GF-D8 (cell line): ENCODE results near the gene ZDHHC16.

ENCODE experiments used
- DNase-seq: peaks from one replicate; lab custom pipeline; 2025; lab: John Stamatoyannopoulos, UW

Gene ZDHHC16

DNA sequence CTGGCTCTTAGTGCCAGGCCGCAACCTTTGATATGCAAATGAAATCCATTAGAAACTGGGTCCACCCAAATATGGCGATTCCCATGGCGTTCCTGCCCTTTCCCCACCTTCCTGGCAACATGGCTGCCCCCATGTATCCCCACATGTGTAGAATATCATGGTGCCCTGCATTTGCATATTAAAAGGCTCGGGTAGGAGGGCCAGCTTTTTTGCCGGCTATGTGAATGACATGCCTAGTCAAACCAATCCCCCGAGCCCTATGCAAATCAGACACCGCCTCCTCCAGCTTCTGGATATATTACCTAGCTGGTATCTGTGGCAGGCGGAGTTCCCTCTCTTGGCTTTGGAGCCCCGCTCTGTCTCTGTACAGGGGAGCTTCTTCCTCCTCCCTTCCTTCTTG is 34.0 kb downstream of the ZDHHC16 start:
- no peak for DNase-seq

DNA sequence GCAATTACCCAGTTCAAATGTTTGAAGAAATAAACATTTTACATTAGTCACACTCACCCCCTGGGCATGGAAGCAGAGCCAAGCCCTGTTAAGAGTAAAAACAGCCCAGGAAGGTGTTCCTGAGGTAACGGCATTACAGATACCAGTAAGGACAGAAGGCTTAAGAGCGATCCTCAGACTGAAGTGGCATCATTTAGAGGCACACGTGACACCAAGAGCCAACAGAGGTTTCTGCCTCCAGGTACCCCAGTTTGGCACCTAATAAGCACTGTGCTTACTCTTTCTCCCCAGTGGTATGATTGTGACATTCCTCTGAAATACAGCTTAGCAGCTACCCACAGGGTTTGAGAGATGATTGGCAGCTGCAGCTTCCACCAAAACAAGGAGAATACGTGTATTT is 35.1 kb downstream of the ZDHHC16 start:
- DNase-seq = no peak

DNA sequence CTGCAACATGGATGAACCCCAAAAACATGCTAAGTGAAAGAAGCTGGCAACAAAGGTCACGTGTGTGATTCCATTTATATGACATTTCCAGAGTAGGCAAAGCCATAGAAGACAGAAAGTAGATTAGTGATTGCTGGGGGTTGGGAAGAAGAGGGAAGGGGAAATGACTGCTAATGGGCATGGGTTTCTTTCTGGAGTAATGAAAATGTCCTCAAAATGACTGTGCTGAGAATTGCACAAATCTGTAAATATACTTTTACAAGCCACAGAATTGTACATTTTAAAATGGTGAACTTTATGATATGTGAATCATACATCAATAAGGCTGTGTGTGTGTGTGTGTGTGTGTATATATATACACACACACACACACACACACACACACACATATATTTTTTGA is 36.4 kb downstream of the ZDHHC16 start:
- DNase-seq = no peak

DNA sequence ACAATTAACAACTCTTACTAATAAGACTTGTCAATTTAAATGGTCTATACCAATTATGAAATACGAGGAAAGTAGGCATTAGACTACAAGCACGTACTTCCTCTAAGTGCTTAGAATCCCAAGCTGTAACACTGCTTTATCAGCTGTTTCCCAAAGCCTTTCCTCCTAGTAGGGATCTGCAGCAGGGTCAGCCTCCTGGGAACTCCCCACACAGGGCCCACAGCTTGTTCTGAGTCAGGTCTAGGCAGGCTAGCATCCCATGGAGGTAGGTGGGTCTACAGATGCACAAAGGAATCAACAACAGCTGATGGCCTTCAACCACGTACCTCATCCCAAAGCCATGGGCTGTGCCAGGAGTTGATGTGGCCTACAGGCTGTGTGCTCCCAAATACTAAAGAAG is 37.5 kb downstream of the ZDHHC16 start:
- no peak for DNase-seq

DNA sequence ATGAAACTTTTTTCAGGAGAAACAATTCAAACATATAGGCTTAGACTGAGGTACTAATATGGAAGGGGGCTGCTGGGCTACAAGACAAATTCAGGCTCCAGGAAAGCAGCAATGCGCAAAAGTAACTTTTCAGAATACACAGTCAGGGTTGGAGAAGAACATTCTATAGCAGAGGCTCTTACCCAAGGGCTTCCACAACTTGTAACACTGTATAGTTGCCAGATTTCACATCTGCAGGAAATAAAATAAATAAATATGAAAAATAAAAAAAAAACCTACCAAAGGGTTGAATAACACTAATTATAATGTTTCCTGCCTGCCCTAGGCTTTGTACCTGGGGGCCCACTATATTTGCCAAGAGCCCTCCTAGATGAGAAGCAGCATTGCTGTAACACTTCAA is 37.9 kb downstream of the ZDHHC16 start:
- DNase-seq = no peak

DNA sequence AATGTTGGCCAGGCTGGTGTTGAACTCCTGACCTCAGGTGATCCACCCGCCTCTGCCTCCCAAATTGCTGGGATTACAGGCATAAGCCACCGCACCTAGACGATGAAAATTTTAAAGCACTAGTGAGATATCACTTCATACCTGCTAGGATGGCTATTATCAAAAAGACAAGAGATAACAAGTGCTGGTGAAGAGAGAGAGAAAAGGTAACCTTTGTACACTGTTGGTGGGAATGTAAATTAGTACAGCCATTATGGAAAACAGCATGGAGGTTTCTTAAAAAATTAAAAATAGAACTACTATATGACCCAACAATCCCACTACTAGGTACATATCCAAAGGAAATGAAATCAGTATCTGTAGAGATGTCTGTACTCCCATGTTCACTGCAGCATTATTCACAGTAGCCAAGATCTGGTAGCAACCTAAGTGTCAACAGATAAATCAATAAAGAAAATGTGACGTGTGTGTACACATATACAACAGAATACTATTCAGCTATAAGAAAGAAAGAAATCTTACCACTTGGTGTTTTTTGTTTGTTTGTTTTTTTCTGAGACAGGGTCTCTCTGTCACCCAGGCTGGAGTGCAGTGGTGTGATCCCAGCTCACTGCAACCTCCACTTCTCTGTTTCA is 39.8 kb downstream of the ZDHHC16 start:
- no peak for DNase-seq

DNA sequence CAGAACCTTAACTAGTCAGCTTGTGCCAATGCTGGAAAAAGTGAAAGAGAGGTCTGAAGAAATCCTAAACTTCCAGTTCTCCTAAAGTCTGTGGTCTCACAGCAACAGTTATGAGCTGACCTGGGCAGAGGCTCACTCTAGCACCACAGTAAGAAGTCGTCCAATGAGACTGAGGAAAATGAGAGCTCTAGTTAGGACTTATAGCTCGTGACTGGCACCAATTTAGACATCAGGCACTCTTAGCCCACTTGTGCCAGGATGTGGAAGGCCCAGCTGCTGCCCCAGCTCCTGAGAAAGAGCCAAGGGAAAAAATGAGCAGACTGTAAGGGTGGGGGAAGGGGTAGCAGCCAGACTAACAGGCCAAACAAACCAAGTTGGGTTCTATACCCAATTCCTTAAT is 44.6 kb downstream of the ZDHHC16 start:
- DNase-seq = no peak

DNA sequence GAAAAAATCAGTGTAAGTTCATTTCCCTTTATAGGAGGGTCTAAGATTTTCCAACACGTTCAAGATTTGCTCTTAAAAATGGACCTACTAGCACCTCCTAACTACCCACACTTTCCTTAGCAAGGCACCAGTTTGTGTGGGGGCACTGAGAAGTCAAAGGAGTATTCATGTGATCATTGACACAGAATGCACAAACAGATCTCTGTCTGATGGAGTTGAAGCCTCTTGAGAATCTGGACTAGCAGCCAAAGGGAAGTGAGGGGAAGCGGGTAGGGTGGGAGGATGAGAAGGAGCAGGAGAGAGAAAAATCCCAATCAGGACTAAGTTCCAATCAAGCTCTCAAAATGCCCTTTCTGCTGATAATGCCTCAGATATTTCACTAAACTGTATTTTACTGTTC is 48.2 kb downstream of the ZDHHC16 start:
- DNase-seq = no peak

DNA sequence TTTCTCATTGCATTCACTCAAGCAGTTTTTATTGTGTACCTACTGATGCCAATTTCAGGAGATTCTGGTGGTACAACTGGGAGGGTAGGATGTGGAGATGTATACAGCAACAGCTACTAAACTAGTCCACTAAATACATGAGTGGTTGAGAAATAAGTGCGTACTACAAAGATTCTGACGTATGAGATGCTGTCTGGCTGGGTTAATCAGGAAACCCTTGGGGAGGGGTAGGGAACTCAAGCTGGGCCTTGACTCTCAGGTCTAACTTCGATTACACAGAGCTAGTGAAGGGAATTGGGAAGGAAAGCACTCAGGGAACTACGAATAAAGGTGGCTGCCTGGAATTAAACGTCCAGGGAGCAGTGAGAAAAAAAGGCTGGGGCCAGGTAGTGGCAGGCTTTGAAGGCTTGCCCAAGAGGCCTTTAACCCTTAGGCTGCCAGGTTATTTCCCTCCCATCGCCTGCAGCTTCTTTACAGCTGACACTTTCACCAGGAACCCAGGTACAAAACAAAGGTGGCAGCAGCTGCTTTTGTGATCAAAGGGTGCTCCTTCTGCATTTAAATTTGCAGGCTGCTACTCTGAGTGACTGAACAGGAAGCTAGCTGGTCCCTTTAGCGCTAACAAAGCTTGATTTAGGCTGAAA is 49.0 kb downstream of the ZDHHC16 start:
- DNase-seq = no peak

DNA sequence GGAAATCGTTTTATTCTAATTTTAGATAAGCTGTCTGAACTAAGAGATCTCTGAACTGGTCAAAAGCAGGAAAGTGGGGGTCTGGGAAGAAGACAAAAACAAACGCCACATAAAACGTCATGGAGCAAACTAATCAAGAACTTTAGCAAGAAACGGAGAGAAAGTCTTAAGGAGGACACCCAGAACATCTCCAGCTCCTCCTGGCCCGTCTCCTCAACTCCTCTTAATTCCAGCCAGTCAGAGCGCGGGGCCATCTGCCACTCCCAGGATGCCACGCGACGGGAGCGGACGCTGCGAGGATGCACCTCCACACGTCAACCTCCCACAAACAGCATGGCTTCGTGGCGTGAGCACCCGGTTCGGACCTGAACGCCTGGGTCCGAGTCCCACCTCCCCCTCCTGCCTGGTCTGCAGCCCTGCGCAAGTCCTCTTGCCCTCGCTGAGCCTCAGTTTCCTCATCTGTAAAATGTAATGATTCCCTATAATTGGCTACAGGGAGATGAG is 51.6 kb downstream of the ZDHHC16 start:
- peak; percentile 56 for DNase-seq

DNA sequence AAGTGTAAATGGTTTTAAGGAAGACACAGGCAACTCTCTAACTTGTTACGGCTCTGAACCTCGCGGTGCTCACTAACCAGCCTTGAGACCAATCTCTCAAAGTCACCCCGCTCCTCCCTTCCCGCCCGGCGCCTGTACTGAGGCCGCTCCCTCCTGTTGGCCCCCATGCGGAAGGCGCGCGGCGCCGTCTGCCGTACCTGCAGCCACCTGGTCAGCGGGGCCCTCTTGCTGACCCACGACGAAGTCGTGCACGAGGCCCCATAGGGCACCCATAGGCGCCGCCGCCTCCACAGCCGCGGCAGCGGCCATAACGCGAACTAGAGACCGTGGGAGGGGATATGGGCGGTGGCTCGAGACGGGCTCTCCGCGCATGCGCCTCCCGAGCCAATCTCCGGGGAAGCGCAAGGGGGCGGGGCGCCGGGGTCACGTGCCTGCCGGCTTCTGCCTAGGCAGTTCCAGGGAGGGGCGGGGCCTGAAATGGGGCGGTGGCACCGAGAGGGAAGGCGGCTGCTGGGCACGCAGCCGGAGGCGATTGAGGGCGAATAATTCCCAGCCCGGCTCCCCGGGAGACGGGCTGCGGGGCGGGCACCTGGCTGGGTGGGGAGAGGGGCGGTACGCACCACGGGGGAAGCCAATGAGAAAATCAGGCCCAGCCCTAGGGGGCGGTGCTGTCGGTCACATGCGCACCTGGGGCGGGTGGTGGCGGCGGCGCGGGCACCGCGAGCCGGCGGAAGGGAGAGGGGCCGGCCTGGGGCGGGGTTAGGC is 52.3 kb downstream of the ZDHHC16 start, which contains the start of gene MMS19:
MMS19 (minus strand) TSS at position 347 of the 765 bp plus-strand sequence; CDS start at position 309, 38 bp downstream.
- peak; percentile 86 for DNase-seq

DNA sequence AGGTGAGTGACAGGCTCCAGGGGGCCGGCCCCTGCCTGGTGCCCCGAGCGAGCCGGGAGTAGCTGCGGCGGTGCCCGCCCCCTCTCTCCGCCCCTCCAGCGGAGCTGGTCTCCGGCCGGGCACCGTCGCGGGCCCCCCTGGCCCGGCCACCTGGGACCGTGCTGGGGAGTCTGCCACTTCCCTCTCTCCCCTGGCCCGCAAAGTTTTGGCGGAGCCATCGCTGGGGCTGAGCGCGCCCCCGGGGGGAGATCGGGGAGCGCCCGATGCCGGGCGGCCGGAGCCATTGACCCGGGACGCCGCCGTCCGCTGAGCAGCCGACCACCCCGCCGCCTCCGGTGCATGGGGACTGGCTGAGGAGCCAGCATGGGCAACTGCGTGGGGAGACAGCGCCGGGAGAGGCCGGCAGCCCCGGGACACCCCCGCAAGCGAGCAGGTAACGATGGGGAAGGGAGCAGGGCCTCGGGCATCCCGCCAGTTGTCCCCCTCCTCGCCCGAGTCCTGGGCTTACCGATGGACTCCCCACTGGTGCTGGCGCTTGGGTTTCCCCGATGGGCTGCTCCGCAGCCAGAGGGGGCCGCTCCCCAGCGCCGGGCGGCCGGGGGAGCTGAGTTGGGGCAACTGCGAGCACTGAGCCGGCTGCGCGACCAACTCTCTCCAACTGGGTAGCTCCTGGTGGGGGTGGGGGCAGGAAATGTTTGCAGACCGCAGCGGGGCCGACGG is 53.0 kb downstream of the ZDHHC16 start, which contains the start of gene UBTD1:
UBTD1 (plus strand) TSS at position 84 of the 720 bp plus-strand sequence; CDS start at position 364, 280 bp downstream.
- DNase-seq = no peak

DNA sequence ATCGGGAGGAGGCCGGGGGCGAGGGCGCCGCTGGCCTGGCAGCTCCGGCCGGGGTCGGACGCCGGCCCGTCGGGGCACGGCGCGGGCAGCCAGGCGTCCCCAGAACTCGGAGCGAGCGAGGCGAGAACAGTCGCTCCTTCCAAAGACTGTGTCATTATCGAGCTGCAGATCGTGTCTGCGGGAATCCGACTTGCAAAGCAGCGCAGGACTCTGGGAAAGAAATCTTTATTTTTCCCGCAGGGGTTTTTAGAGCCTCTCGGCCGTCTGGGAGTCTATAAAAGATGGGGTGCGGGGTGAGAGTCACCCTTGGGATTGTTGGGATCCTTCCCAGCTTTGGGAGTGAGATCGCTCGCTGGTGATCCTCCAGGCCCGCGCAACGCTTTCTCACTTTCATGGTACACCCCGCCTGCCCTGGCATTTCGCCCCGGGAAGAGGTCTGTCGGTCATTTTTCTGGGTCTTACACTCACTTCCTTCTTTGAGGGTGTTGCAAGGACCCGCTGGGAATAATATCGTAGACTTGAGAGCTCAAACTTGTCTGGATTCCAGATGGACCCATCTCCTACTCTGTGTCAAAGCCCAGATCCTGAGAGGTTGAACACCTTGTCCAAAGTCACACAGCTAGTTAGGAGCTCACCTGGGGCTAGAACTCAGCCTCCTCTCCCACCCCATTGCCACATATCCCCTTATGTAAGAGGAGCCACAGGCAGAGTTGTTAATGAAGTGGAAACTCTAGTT is 53.8 kb downstream of the ZDHHC16 start:
- peak; percentile 69 for DNase-seq

DNA sequence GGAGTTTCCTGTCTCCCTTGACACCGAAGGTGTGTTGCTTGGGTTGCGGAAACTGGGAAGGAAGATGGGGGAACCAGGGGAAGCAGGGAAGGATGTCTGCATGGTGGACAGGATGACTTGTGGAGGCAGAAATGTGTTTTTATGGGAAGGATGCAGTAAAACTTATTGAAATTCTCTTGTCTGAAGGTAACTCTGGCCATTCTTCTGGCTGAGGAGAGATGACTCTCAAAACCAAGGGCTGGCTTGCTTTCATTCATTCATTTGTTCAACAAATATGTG is 54.3 kb downstream of the ZDHHC16 start:
- no peak for DNase-seq

DNA sequence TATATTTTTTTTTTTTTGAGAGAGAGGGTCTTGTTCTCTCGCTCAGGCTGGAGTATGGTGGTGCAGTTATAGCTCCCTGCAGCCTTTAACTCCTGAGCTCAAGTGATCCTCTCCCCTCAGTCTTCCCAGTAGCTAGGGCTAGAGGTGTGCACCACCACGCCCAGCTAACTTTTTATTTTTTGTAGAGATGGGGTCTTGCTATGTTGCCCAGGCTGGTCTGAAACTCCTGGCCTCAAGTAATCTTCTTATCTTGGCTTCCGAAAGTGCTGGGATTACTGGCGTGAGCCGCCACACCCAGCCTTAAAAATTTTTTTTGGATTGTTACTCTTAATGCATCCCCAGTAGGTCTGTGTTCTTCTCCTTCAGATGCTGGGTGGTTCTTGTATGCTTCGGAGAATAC is 56.9 kb downstream of the ZDHHC16 start:
- DNase-seq = no peak

DNA sequence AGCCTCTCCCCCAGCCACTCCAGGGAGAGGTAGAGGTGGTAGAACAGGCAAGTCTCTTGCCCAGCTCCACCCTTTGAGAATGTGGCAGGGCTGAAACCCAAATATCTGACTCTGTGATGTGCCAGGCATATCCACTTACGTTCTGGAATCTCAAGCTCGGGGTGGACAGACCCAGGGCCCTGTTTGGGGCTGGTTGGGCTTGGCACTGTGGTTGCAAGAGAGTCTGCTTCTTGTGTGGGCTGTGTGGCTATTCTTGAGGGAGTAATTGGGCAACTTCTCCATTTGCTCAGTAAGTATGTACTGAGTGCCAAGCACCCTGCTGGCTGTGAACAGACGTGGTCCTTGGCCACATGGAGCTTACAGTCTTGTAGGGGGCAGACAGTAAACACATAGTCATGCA is 57.4 kb downstream of the ZDHHC16 start:
- DNase-seq = peak; percentile 10

DNA sequence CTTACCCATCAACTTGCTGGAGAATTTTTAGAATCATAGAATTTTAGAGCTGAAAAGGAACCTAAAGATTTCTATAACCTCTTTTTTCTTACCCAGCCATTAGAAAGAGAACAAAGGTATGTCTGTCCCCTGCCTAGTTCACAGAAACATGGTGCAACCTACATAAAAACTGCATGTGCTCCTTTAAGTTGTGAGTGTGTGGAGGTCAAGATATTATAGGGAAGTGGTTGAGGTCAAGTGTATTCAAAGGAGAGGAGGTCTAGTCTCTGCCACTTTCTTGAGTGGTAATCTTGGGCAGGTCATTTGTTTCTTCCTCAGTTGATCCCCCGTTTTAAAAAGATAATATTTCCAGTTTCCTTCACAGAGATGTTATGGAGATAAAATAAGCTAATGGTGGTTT is 59.2 kb downstream of the ZDHHC16 start:
- DNase-seq = peak; percentile 26

DNA sequence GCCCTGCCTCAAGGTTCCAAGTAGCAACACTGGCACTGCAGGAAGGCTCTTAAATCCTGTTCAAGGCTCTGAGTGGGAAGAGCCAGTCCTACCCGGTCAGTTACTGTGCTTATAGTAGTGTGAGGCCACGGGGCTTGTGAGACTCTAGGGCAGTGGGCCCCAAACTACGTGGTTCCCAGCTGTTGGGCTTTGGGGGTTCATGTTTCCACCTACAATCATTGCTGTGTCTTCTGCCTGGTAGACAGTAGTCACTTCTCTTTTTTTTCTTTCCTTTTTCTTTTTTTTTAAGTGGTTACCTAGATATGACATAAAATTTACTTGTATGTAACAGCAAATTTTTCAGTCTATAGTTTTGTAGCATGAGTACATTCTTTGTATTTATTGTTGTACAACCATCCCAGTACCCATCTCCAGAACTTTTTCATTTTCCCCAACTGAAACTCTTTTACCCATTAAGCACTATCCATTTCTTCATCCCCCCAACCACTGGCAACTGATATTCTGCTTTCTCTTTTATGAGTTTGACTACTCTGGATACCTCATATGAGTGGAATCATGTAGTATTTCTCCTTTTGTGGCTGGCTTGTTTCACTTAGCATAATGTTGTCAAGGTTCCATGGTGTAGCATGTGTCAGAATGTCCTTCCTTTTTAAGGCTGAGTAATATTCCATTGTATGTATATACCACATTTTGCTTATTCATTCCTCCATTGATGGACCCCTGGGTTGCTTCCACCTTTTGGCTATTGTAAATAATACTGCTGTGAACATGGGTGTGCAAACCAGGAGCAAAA is 60.4 kb downstream of the ZDHHC16 start:
- no peak for DNase-seq
